HG03039 (cell line): Measurements from ENCODE around the gene ANXA6.

Experiments used
- ATAC-seq: cut with Tn5 transposase; IDR thresholded peaks from one replicate; pipeline ENCODE4 v1.9.1; 2021; ENCODE audit warnings: mild to moderate bottlenecking, moderate library complexity; ENCODE audit not compliant: unreplicated experiment

ANXA6 gene

GRCh38 chr5:151132963-151133362 is 24.6 kb downstream of the ANXA6 start:
- ATAC-seq, result no peak

GRCh38 chr5:151130922-151131891 is 26.4 kb downstream of the ANXA6 start:
- ATAC-seq, result no peak

- no peak for ATAC-seq
Observed at GRCh38 chr5:151130235-151130921, 27.2 kb downstream of the ANXA6 start.

GRCh38 chr5:151128817-151129216 is 28.8 kb downstream of the ANXA6 start:
- no peak for ATAC-seq

- no peak for ATAC-seq
Observed at GRCh38 chr5:151127926-151128325, 29.7 kb downstream of the ANXA6 start.

- ATAC-seq, result no peak
Observed at GRCh38 chr5:151126199-151126645, 31.4 kb downstream of the ANXA6 start.

GRCh38 chr5:151125421-151125820 is 32.2 kb downstream of the ANXA6 start:
- no peak for ATAC-seq

- ATAC-seq, result peak; percentile 73
Observed at GRCh38 chr5:151123897-151124751, 33.5 kb downstream of the ANXA6 start.

- no peak for ATAC-seq
Observed at GRCh38 chr5:151122828-151123227, 34.8 kb downstream of the ANXA6 start.

GRCh38 chr5:151121665-151122064 is 35.9 kb downstream of the ANXA6 start:
- no peak for ATAC-seq

GRCh38 chr5:151121095-151121494 is 36.5 kb downstream of the ANXA6 start:
- no peak for ATAC-seq

- no peak for ATAC-seq
Observed at GRCh38 chr5:151118913-151119575, 38.5 kb downstream of the ANXA6 start.

GRCh38 chr5:151115272-151115905 is 42.2 kb downstream of the ANXA6 start:
- ATAC-seq, result peak; percentile 40

GRCh38 chr5:151113651-151114050 is 43.9 kb downstream of the ANXA6 start:
- no peak for ATAC-seq

- no peak for ATAC-seq
Observed at GRCh38 chr5:151110992-151111391, 46.6 kb downstream of the ANXA6 start.

GRCh38 chr5:151110122-151110681 is 47.4 kb downstream of the ANXA6 start:
- peak; percentile 38 for ATAC-seq

- no peak for ATAC-seq
Observed at GRCh38 chr5:151108566-151108965, 49.0 kb downstream of the ANXA6 start.

GRCh38 chr5:151107738-151108520 is 49.6 kb downstream of the ANXA6 start:
- ATAC-seq, result no peak

GRCh38 chr5:151107084-151107483 is 50.5 kb downstream of the ANXA6 start:
- ATAC-seq, result no peak
